HCT116 (cell line): ENCODE results near the gene CFAP221. TPM values are rescaled to one million over a fixed set of nuclear protein-coding genes. Genes with fewer than 3 reads are reported as not detected.

Source experiments
- ATAC-seq: fragments of 200-7000 bp; cut with Tn5 transposase; 2 replicates; pipeline ENCODE4 v1.9.1; 2020; ENCODE audit warnings: mild to moderate bottlenecking, moderate library complexity
- BruUV-seq: library from RNA; stranded (reverse); fragments of 400-500 nt; replicated peaks from 2 replicates; lab custom pipeline; 2021; lab: Mats Ljungman, UMichigan
- CTCF ChIA-PET: fragments of 300-600 bp; sonication (Branson Sonifier 250); formaldehyde crosslinking; loops from one replicate; lab custom pipeline; 2021; ENCODE audit warnings: antibody characterized with exemption; lab: Charles Lee
- POLR2A ChIA-PET: fragments of 300-600, 350-600 bp; sonication (Branson Sonifier 250); formaldehyde crosslinking; loops from one replicate; lab custom pipeline; 2021; ENCODE audit warnings: antibody characterized with exemption; lab: Charles Lee
- RAD21 ChIA-PET, 2 experiments: fragments of 300-600 bp; sonication (Branson Sonifier 250); formaldehyde crosslinking; loops; one replicate each; lab custom pipeline; 2023; ENCODE audit warnings: low total read pairs in 2 of 2; ENCODE audit not compliant: uncharacterized antibody in 2 of 2, unreplicated experiment in 2 of 2, low non-redundant PET in 1 of 2; lab: Charles Lee
- DNase-seq: peaks from one replicate; pipeline ENCODE4 v3.0.0-alpha.2; 2010; ENCODE audit warnings: low read depth, low spot score
- H2AFZ ChIP-seq: fragments of 200-600 bp; shearing (Covaris generic), sonication (generic); 2 replicates; pipeline ENCODE4 v1.6.1; 2017; ENCODE audit warnings: low read depth, mixed run types, mixed read lengths, antibody characterized with exemption, low read length; ENCODE audit not compliant: poor library complexity, severe bottlenecking
- H3K27ac ChIP-seq: 2 replicates; pipeline ENCODE4 v1.5.1; 2012; ENCODE audit warnings: low read depth, low read length
- H3K27me3 ChIP-seq: fragments of 200-600 bp; sonication (generic); 2 replicates; pipeline ENCODE4 v1.6.1; 2016; ENCODE audit warnings: mixed run types, low read length, mixed read lengths; ENCODE audit not compliant: insufficient read depth
- H3K36me3 ChIP-seq, 2 experiments: fragments of 200-500 bp in 1 of 2; fragments of 200-600 bp in 1 of 2; sonication (Bioruptor generic) in 1 of 2; sonication (generic) in 1 of 2; 2 replicates each; pipeline versions ENCODE4 v1.5.1 to v1.6.1; 2014 to 2016; ENCODE audit warnings: low read length in 2 of 2, inconsistent platforms in 1 of 2, mixed read lengths in 1 of 2, mixed run types in 1 of 2; ENCODE audit not compliant: insufficient read depth in 2 of 2, control insufficient read depth in 1 of 2
- H3K4me1 ChIP-seq, 2 experiments: fragments of 200-600 bp in 1 of 2; sonication (generic) in 1 of 2; 2 replicates each; pipeline versions ENCODE4 v1.5.1 to v1.6.1; 2012 to 2017; ENCODE audit warnings: low read length in 2 of 2, inconsistent platforms in 1 of 2, mild to moderate bottlenecking in 1 of 2, mixed read lengths in 1 of 2, mixed run types in 1 of 2, moderate library complexity in 1 of 2; ENCODE audit not compliant: insufficient read depth in 2 of 2, control insufficient read depth in 1 of 2
- H3K4me2 ChIP-seq: fragments of 200-600 bp; sonication (generic); 2 replicates; pipeline ENCODE4 v1.6.1; 2017; ENCODE audit warnings: mixed run types, low read length, mixed read lengths
- H3K4me3 ChIP-seq, 2 experiments: fragments of 200-600 bp in 1 of 2; sonication (generic) in 1 of 2; replicated peaks in 1 of 2; 2 replicates each; pipeline ENCODE4 v1.5.1; 2011 to 2016; ENCODE audit warnings: low read length in 2 of 2, control low read depth in 1 of 2, low read depth in 1 of 2, mild to moderate bottlenecking in 1 of 2, mixed read lengths in 1 of 2, mixed run types in 1 of 2
- H3K79me2 ChIP-seq: fragments of 200-600 bp; sonication (generic); 2 replicates; pipeline ENCODE4 v1.6.1; 2017; ENCODE audit warnings: mild to moderate bottlenecking, mixed run types, low read length, moderate library complexity, mixed read lengths; ENCODE audit not compliant: insufficient read depth
- H3K9ac ChIP-seq: fragments of 200-600 bp; sonication (generic); 2 replicates; pipeline ENCODE4 v1.6.1; 2016; ENCODE audit warnings: low read length, mixed read lengths
- H3K9me2 ChIP-seq: fragments of 200-600 bp; sonication (generic), shearing (Covaris generic); 2 replicates; pipeline ENCODE4 v1.6.1; 2017; ENCODE audit warnings: mixed run types, mild to moderate bottlenecking, moderate library complexity; ENCODE audit not compliant: insufficient read depth
- H3K9me3 ChIP-seq, 2 experiments: fragments of 200-500 bp in 1 of 2; fragments of 200-600 bp in 1 of 2; sonication (Bioruptor generic) in 1 of 2; sonication (generic) in 1 of 2; 2 replicates each; pipeline ENCODE4 v1.6.1; 2014 to 2017; ENCODE audit warnings: low read length in 2 of 2, mixed read lengths in 2 of 2, inconsistent platforms in 1 of 2, low read depth in 1 of 2, mild to moderate bottlenecking in 1 of 2, mixed run types in 1 of 2, moderate library complexity in 1 of 2; ENCODE audit not compliant: control insufficient read depth in 1 of 2, insufficient read depth in 1 of 2
- H4K20me1 ChIP-seq: fragments of 200-600 bp; sonication (generic), shearing (Covaris generic); 2 replicates; pipeline ENCODE4 v1.6.1; 2017; ENCODE audit warnings: mixed run types, mild to moderate bottlenecking, moderate library complexity; ENCODE audit not compliant: insufficient read depth
- CBX3 ChIP-seq: IDR thresholded peaks from 2 replicates; pipeline ENCODE4 v1.6.1; 2012; ENCODE audit warnings: low read depth
- CEBPB ChIP-seq: IDR thresholded peaks from 2 replicates; pipeline ENCODE4 v1.6.1; 2012; ENCODE audit warnings: low read depth
- FOSL1 ChIP-seq: IDR thresholded peaks from 2 replicates; pipeline ENCODE4 v1.6.1; 2012; ENCODE audit warnings: low read depth
- JUND ChIP-seq: IDR thresholded peaks from 2 replicates; pipeline ENCODE4 v1.6.1; 2012
- POLR2A ChIP-seq: IDR thresholded peaks from 2 replicates; pipeline ENCODE4 v1.7.0; 2011; ENCODE audit warnings: borderline replicate concordance; ENCODE audit not compliant: insufficient read depth, insufficient read length; ENCODE audit errors: extremely low read depth
- SP1 ChIP-seq: IDR thresholded peaks from 2 replicates; pipeline ENCODE4 v1.6.1; 2012; ENCODE audit warnings: low read depth
- intact Hi-C: fragments of 100-400 bp; cut with micrococcal nuclease; formaldehyde crosslinking; loops from 2 replicates; pipeline ENCODE4 v1.10.0; 2022
- total RNA-seq: library from RNA; stranded (reverse); gene quantifications from one replicate; pipeline ENCODE4 v1.2.1, GENCODE V29; 2021; ENCODE audit not compliant: unreplicated experiment
- TF ChIP-seq, protein P1 (sequence below): IDR thresholded peaks from 2 replicates; pipeline ENCODE4 v1.6.1; 2012; ENCODE audit warnings: low read depth
- TF ChIP-seq, protein P2 (sequence below): IDR thresholded peaks from 2 replicates; pipeline ENCODE4 v1.6.1; 2012

Gene CFAP221
- total RNA-seq, 1 experiment from 2014 or later, result 0.96 TPM

DNA sequence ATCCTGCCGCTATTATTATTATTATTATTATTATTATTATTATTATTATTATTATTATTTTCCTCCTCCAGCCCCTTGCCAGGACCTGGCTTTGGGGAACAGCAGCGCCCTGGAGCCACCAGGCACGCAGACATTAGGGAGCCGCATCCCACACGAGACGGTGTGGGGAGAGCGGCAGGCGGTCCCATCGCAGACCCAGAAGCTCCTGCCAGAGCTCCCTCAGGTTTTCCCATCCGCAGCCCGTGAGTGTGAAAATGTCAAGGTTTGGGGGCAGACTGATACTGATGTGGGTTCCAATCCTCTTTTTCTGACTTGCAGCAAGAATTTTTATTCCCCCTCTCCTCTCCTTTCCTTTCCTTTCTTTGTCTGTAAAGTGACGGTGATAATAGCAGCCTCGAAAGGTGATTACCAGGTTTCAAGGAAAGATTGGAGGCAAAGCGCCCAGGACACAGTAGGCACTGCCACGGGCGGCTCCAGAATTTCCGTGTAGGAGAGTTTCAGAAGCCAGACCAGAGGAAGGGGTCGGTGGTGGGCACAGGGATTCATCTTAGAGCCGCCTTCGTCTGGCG is 20.8 kb upstream of the CFAP221 start (continued):
- TF ChIP-seq, protein P1, sequence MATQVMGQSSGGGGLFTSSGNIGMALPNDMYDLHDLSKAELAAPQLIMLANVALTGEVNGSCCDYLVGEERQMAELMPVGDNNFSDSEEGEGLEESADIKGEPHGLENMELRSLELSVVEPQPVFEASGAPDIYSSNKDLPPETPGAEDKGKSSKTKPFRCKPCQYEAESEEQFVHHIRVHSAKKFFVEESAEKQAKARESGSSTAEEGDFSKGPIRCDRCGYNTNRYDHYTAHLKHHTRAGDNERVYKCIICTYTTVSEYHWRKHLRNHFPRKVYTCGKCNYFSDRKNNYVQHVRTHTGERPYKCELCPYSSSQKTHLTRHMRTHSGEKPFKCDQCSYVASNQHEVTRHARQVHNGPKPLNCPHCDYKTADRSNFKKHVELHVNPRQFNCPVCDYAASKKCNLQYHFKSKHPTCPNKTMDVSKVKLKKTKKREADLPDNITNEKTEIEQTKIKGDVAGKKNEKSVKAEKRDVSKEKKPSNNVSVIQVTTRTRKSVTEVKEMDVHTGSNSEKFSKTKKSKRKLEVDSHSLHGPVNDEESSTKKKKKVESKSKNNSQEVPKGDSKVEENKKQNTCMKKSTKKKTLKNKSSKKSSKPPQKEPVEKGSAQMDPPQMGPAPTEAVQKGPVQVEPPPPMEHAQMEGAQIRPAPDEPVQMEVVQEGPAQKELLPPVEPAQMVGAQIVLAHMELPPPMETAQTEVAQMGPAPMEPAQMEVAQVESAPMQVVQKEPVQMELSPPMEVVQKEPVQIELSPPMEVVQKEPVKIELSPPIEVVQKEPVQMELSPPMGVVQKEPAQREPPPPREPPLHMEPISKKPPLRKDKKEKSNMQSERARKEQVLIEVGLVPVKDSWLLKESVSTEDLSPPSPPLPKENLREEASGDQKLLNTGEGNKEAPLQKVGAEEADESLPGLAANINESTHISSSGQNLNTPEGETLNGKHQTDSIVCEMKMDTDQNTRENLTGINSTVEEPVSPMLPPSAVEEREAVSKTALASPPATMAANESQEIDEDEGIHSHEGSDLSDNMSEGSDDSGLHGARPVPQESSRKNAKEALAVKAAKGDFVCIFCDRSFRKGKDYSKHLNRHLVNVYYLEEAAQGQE, result no peak
- TF ChIP-seq CEBPB (no peak), FOSL1 (no peak), SP1 (no peak)

DNA sequence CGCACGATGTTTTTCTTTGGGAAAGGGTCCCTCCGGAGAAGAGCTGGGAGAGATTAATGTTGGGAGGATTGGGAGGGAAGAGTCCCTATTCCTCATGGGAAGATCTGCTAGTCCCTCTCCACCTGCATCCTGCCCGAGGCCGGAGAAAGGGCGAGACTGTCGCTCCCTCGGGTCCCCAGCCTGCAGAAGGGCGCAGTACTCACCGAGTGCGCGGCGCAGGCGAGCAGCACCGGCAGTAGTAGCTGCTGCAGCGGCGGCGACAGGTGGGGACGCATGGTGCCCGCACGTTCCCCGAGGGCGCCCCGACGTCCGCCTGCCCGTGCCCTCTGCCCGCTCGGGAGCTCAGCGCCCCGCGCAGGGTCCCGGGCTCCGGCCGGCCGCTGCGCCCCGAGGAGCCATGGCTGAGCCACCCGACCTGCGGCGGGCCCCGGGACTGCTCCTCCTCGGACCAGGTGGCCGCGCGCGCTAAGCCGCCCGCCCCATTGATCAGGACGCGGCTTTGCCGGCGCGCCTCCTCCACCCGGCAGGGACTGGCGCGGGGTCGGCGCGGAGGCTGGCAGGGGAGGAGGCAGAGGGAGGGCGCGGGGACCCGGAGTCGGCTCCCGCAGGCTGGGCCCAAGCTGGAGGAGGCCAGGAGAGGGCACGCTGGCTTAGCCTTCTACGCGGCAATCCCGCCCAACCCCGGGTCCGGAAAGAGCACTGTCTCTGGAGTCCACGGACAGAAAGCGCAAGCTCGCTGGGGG is 20.1 kb upstream of the CFAP221 start, which contains the start of gene SCTR:
TSS of gene SCTR (minus strand) at position 532 of the 743 bp plus-strand sequence. CDS start at position 275, 257 bp downstream.
- Histone ChIP-seq H4K20me1 (no peaks in the 10 kb centered on the region), H2AFZ (no peak within 1 kb of the TSS), H3K9me3 (no peaks in the 10 kb centered on the region), H3K79me2 (no peaks in the 10 kb centered on the region), H3K9me2 (no peaks in the 10 kb centered on the region), H3K36me3 (no peaks in the 10 kb centered on the region), H3K4me2 (no peak within 1 kb of the TSS), H3K4me1 (no peaks in the 10 kb centered on the region), H3K4me3 (no peak within 1 kb of the TSS), H3K27me3 (no peaks in the 10 kb centered on the region), H3K27ac (no peak within 1 kb of the TSS), H3K9ac (no peak within 1 kb of the TSS)
- no TSS peak for BruUV-seq
- TF ChIP-seq JUND (no peak), CBX3 (no peak), POLR2A (no peak)
- TF ChIP-seq, protein P1, result no peak
- TF ChIP-seq, protein P2, sequence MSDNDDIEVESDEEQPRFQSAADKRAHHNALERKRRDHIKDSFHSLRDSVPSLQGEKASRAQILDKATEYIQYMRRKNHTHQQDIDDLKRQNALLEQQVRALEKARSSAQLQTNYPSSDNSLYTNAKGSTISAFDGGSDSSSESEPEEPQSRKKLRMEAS, result no peak
- ChIA-PET RAD21 (no interaction called here), POLR2A (no interaction called here), CTCF (no interaction called here)
- intact Hi-C loops, result no loop called here
- no peak for DNase-seq
- ATAC-seq, result no peak
